ENCODE results near the gene MFSD6. TPM values are rescaled to one million over a fixed set of nuclear protein-coding genes. Genes with fewer than 3 reads are reported as not detected.

Gene MFSD6
- total RNA-seq, 1 experiment from 2014 or later: 4.7 TPM

- no peak for TF ChIP-seq ZBTB21 (CRISPR knock-in tag; IDR thresholded peaks at IDR 0.05; ENCODE audit: borderline replicate concordance)
- no peak for TF ChIP-seq RELA (CRISPR knock-in tag; IDR thresholded peaks at IDR 0.05; ENCODE audit: borderline replicate concordance)
- no peak for TF ChIP-seq ZNF671 (CRISPR knock-in tag; IDR thresholded peaks at IDR 0.05)
- no peak for TF ChIP-seq CREB1 (CRISPR knock-in tag; IDR thresholded peaks at IDR 0.05)
- TF ChIP-seq ZNF532 (CRISPR knock-in tag; IDR thresholded peaks at IDR 0.05; ENCODE audit: borderline replicate concordance): no peak
- TF ChIP-seq GRHL2 (CRISPR knock-in tag; IDR thresholded peaks at IDR 0.05; ENCODE audit: insufficient replicate concordance, severe bottlenecking): no peak
- no peak for TF ChIP-seq ELF4 (CRISPR knock-in tag; IDR thresholded peaks at IDR 0.05; ENCODE audit: low read depth)
- no peak for TF ChIP-seq SP1 (CRISPR knock-in tag; conservative IDR thresholded peaks at IDR 0.05)
- no peak for TF ChIP-seq TP53 (CRISPR knock-in tag; IDR thresholded peaks at IDR 0.05)
- TF ChIP-seq NFE2L1 (CRISPR knock-in tag; IDR thresholded peaks at IDR 0.05): no peak
- TF ChIP-seq MLX (CRISPR knock-in tag; IDR thresholded peaks at IDR 0.05): no peak
- no peak for TF ChIP-seq E2F5 (CRISPR knock-in tag; IDR thresholded peaks at IDR 0.05)
- TF ChIP-seq STAT6 (CRISPR knock-in tag; conservative IDR thresholded peaks at IDR 0.05; ENCODE audit: low read depth): no peak
- no peak for TF ChIP-seq KAT7 (CRISPR knock-in tag; IDR thresholded peaks at IDR 0.05; ENCODE audit: borderline replicate concordance)
- TF ChIP-seq CBFB (CRISPR knock-in tag; IDR thresholded peaks at IDR 0.05; ENCODE audit: low read depth): no peak
- no peak for TF ChIP-seq NR3C1 (CRISPR knock-in tag; conservative IDR thresholded peaks at IDR 0.05; ENCODE audit: low read depth)
- no peak for TF ChIP-seq ZNF317 (CRISPR knock-in tag; IDR thresholded peaks at IDR 0.05; ENCODE audit: borderline replicate concordance, low read depth)
- ChIA-PET CTCF (no interaction called here), POLR2A (no interaction called here)
- Mint-ChIP-seq H3K36me3 (peaks cover 11% of the 10 kb centered on the region; the same call in 1 of the 2 replicates), H3K4me3 (no peak overlapping the region), H3K27me3 (ENCODE audit: low read depth) (no peaks in the 10 kb centered on the region), H3K4me1 (no peaks in the 10 kb centered on the region), H3K27ac (no peak overlapping the region), H3K9me3 (peaks cover 12% of the 10 kb centered on the region)
- DNase-seq (ENCODE audit: low spot score) (no peak), ATAC-seq (no peak)
Measured at GRCh38 chr2:190477661-190478454, 69.7 kb downstream of the MFSD6 start.
